HEK293 (cell line): ENCODE data around the gene CCBE1.

ENCODE experiments used
- CTCF ChIP-seq: fragments of 450-650 bp; formaldehyde crosslinking; IDR thresholded peaks from 2 replicates; pipeline ENCODE4 v1.5.1; 2016; ENCODE audit warnings: missing biosample characterization, missing genetic modification characterization
- GLI4 ChIP-seq: fragments of 450-650 bp; formaldehyde crosslinking; IDR thresholded peaks from 2 replicates; pipeline ENCODE4 v1.5.1; 2016; ENCODE audit warnings: missing biosample characterization, missing genetic modification characterization
- KLF16 ChIP-seq: fragments of 450-650 bp; formaldehyde crosslinking; IDR thresholded peaks from 2 replicates; pipeline ENCODE4 v1.5.1; 2017; ENCODE audit warnings: missing biosample characterization, missing genetic modification characterization
- PATZ1 ChIP-seq: fragments of 450-650 bp; formaldehyde crosslinking; IDR thresholded peaks from 2 replicates; pipeline ENCODE4 v1.5.1; 2016; ENCODE audit warnings: missing biosample characterization, missing genetic modification characterization
- PBX3 ChIP-seq: sonication (generic); formaldehyde crosslinking; IDR thresholded peaks from 2 replicates; pipeline ENCODE4 v1.8.1; 2022; ENCODE audit warnings: mild to moderate bottlenecking, moderate library complexity, missing genetic modification reagents
- PRDM4 ChIP-seq: fragments of 450-650 bp; formaldehyde crosslinking; IDR thresholded peaks from 2 replicates; pipeline ENCODE4 v1.5.1; 2017; ENCODE audit warnings: missing biosample characterization, missing genetic modification characterization
- REST ChIP-seq: fragments of 450-650 bp; formaldehyde crosslinking; IDR thresholded peaks from 2 replicates; pipeline ENCODE4 v1.5.1; 2016; ENCODE audit warnings: missing biosample characterization, missing genetic modification characterization
- SCRT1 ChIP-seq: fragments of 450-650 bp; formaldehyde crosslinking; IDR thresholded peaks from 2 replicates; pipeline ENCODE4 v1.5.1; 2016; ENCODE audit warnings: missing biosample characterization, missing genetic modification characterization, borderline replicate concordance
- SP3 ChIP-seq: fragments of 450-650 bp; formaldehyde crosslinking; IDR thresholded peaks from 2 replicates; pipeline ENCODE4 v1.5.1; 2016; ENCODE audit warnings: missing biosample characterization, missing genetic modification characterization
- ZBTB7A ChIP-seq: fragments of 450-650 bp; formaldehyde crosslinking; IDR thresholded peaks from 2 replicates; pipeline ENCODE4 v1.5.1; 2016; ENCODE audit warnings: low read depth, missing biosample characterization, missing genetic modification characterization
- ZNF19 ChIP-seq: fragments of 450-650 bp; formaldehyde crosslinking; IDR thresholded peaks from 2 replicates; pipeline ENCODE4; 2016; ENCODE audit warnings: missing biosample characterization, missing genetic modification characterization, low read depth
- ZNF302 ChIP-seq: fragments of 450-650 bp; formaldehyde crosslinking; IDR thresholded peaks from 2 replicates; pipeline ENCODE4 v1.5.1; 2016; ENCODE audit warnings: missing biosample characterization, missing genetic modification characterization, low read depth
- ZNF416 ChIP-seq: fragments of 450-650 bp; formaldehyde crosslinking; IDR thresholded peaks from 2 replicates; pipeline ENCODE4 v1.5.1; 2016; ENCODE audit warnings: missing biosample characterization, missing genetic modification characterization
- ZNF433 ChIP-seq: fragments of 450-650 bp; formaldehyde crosslinking; IDR thresholded peaks from 2 replicates; pipeline ENCODE4 v1.5.1; 2016; ENCODE audit warnings: missing biosample characterization, missing genetic modification characterization, low read depth
- ZNF48 ChIP-seq: fragments of 450-650 bp; formaldehyde crosslinking; IDR thresholded peaks from 2 replicates; pipeline ENCODE4 v1.5.1; 2016; ENCODE audit warnings: missing biosample characterization, missing genetic modification characterization
- ZNF518A ChIP-seq: fragments of 450-650 bp; formaldehyde crosslinking; conservative IDR thresholded peaks from 2 replicates; pipeline ENCODE4 v1.5.1; 2016; ENCODE audit warnings: low read depth, missing biosample characterization, missing genetic modification characterization
- ZNF561 ChIP-seq: fragments of 450-650 bp; IDR thresholded peaks from 2 replicates; pipeline ENCODE4 v1.5.1; 2018; ENCODE audit warnings: missing biosample characterization, missing genetic modification characterization, borderline replicate concordance
- ZNF626 ChIP-seq: fragments of 450-650 bp; sonication (Bioruptor Pico); formaldehyde crosslinking; IDR thresholded peaks from 2 replicates; pipeline ENCODE4 v1.5.1; 2018; ENCODE audit warnings: missing biosample characterization, missing genetic modification characterization, inconsistent platforms
- ZNF785 ChIP-seq: fragments of 450-650 bp; formaldehyde crosslinking; IDR thresholded peaks from 2 replicates; pipeline ENCODE4 v1.5.1; 2016; ENCODE audit warnings: missing biosample characterization, missing genetic modification characterization
- ZNF791 ChIP-seq: fragments of 450-650 bp; formaldehyde crosslinking; IDR thresholded peaks from 2 replicates; pipeline ENCODE4 v1.5.1; 2016; ENCODE audit warnings: missing biosample characterization, missing genetic modification characterization

Gene CCBE1

GRCh38 chr18:59696311-59697235 is 650 bp downstream of the CCBE1 start (continued):
- TF ChIP-seq REST = no peak
- TF ChIP-seq ZNF19 (tag by site-specific recombination) = no peak
- TF ChIP-seq ZNF785 (tag by site-specific recombination) = no peak
- TF ChIP-seq ZNF791 (tag by site-specific recombination) = no peak
- no peak for TF ChIP-seq ZNF48 (tag by site-specific recombination)
- TF ChIP-seq ZNF416 (tag by site-specific recombination) = no peak
- no peak for TF ChIP-seq ZNF561
- TF ChIP-seq SCRT1 (tag by site-specific recombination) = peak; percentile 78; the same call in 1 of the 2 replicates
- no peak for TF ChIP-seq ZNF626 (tag by site-specific recombination)
- no peak for TF ChIP-seq PBX3 (CRISPR knock-in tag)
- TF ChIP-seq SP3 (tag by site-specific recombination) = no peak; the same call in 1 of the 2 replicates
- no peak for TF ChIP-seq KLF16
- peak; percentile 6; the same call in 1 of the 2 replicates for TF ChIP-seq CTCF (tag by site-specific recombination)
- no peak for TF ChIP-seq PRDM4 (tag by site-specific recombination)
- TF ChIP-seq ZBTB7A (tag by site-specific recombination) = 0 out of 2 replicates have a peak, but pooled peaks have one; percentile 20
- TF ChIP-seq ZNF302 (tag by site-specific recombination) = no peak
- TF ChIP-seq GLI4 (tag by site-specific recombination) = no peak
- peak; percentile 49 for TF ChIP-seq PATZ1
- no peak for TF ChIP-seq ZNF433 (tag by site-specific recombination)
- no peak for TF ChIP-seq ZNF518A (tag by site-specific recombination)
